ENCODE data around the gene SLC25A43. TPM values are rescaled to one million over a fixed set of nuclear protein-coding genes. Genes with fewer than 3 reads are reported as not detected.

Gene SLC25A43
- total and polyA plus RNA-seq, 2 of the 4 experiments (the other 2 are of a cell fraction): 12.3 to 12.5 TPM

DNA sequence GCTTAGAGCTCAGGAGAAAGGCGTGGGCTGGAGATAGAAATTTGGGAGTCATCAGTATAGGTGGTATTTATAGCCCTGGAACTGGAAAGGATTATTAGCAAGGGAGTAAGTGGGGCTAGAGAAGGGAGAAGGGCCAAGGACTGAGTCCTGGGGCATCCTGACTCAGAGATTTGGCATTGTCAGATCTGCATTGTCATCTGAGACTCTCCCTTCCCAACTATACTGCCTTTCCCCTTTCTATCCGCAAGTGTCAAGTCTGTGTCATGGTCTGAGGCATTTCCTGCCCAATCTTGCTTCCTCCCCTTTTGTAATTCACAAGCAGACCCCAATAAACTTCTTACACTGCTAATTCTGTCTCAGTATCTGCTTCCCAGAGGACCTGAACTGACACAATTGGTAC lies 24.4 kb upstream of the SLC25A43 start:
- no peaks in the 10 kb centered on the region for H3K79me1 ChIP-seq (ENCODE audit: low read depth in 1 of 2, low read length in 2 of 2)
- no peaks in the 10 kb centered on the region for H3K9me1 ChIP-seq (ENCODE audit: insufficient read depth, low read length)
- 20% methylated on average over 1 of the region's 2 CpGs; no CpG with 5 or more reads in 1 of the 2 experiments for WGBS, 2 experiments (ENCODE audit: extremely low coverage in 2 of 2, insufficient read length in 1 of 2)
- no peak overlapping the region for H3K9ac ChIP-seq (ENCODE audit: low read depth, low read length)
- no peak overlapping the region for H4K91ac ChIP-seq (ENCODE audit: insufficient read depth, low read depth, low read length)
- no peak overlapping the region for H3K4me2 ChIP-seq (ENCODE audit: low read depth, low read length)
- no peaks in the 10 kb centered on the region for H4K20me1 ChIP-seq (ENCODE audit: insufficient read depth, low read length)
- no peak overlapping the region for H3K4me3 ChIP-seq (ENCODE audit: insufficient read depth, low read depth, low read length)
- H3K14ac ChIP-seq (replicated peaks; ENCODE audit: low read depth, low read length): no peak overlapping the region
- no peaks in the 10 kb centered on the region for H3K9me3 ChIP-seq (ENCODE audit: control insufficient read depth, insufficient read depth, low read length)
- CTCF ChIA-PET: interaction anchor here (0.9 kb wide), 1 partner anchor 8 kb away, joined by 6 read pairs; no protein-coding TSS in a partner anchor
- no peaks in the 10 kb centered on the region for H3K36me3 ChIP-seq (ENCODE audit: control insufficient read depth, insufficient read depth, low read length)
- POLR2A ChIA-PET (ENCODE audit: unreplicated experiment): no interaction called here
- DNase-seq (peak; percentile 40), ATAC-seq (ENCODE audit: low read depth) (no peak)
- H3K18ac ChIP-seq (ENCODE audit: low read depth, low read length): no peak overlapping the region
- dilution Hi-C loops (cut with HindIII; ENCODE audit: low sequenced_read_pairs, unreplicated experiment): no loop called here
- H3K4me1 ChIP-seq (ENCODE audit: control insufficient read depth, insufficient read depth, low read length): peaks cover 3% of the 10 kb centered on the region; the same call in 1 of the 2 replicates
- in situ Hi-C loops (cut with MboI; ENCODE audit: low sequenced_read_pairs): no loop called here
- H2BK5ac ChIP-seq (ENCODE audit: low read depth, low read length, poor library complexity, severe bottlenecking): no peak overlapping the region
- no peak overlapping the region for H2AK9ac ChIP-seq (replicated peaks; ENCODE audit: low read depth, low read length, poor library complexity)
- H3K27ac ChIP-seq (ENCODE audit: insufficient read depth, low read length): no peak overlapping the region
- no peak overlapping the region for H3K56ac ChIP-seq (ENCODE audit: extremely low read depth, insufficient read depth, low read length)
- H4K5ac ChIP-seq (ENCODE audit: low read depth, low read length): no peak overlapping the region
- no peak overlapping the region for H2AK5ac ChIP-seq (ENCODE audit: low read depth, low read length)
- BruUV-seq (replicated peaks): no TSS peak
- H3K4ac ChIP-seq (ENCODE audit: low read depth, low read length): no peak overlapping the region
- intact Hi-C loops (cut with micrococcal nuclease): no loop called here
- no peak overlapping the region for H2AFZ ChIP-seq (replicated peaks; ENCODE audit: low read length, poor library complexity)
- no peak overlapping the region for H2BK20ac ChIP-seq (ENCODE audit: low read depth, low read length)
- H4K8ac ChIP-seq (ENCODE audit: low read depth in 2 of 2, low read length in 2 of 2): no peak overlapping the region
- H3K27me3 ChIP-seq (ENCODE audit: control insufficient read depth, insufficient read depth, low read length): no peaks in the 10 kb centered on the region
- no peak overlapping the region for H2BK120ac ChIP-seq (ENCODE audit: low read depth, low read length)
- TF ChIP-seq NFE2L2 (IDR thresholded peaks at IDR 0.05; ENCODE audit: low read depth, low read length) (no peak; the same call in 1 of the 2 replicates), RFX5 (IDR thresholded peaks at IDR 0.05; ENCODE audit: low read depth, low read length) (no peak), RCOR1 (IDR thresholded peaks at IDR 0.05; ENCODE audit: insufficient replicate concordance, low read length) (no peak), MAZ (IDR thresholded peaks at IDR 0.05; ENCODE audit: borderline replicate concordance, low read depth, low read length) (no peak), RAD21 (IDR thresholded peaks at IDR 0.05; ENCODE audit: low read length) (no peak), POLR2A (IDR thresholded peaks at IDR 0.05; ENCODE audit: low read depth, low read length) (no peak), MAFK (IDR thresholded peaks at IDR 0.05; ENCODE audit: low read depth, low read length) (no peak), CHD1 (IDR thresholded peaks at IDR 0.05; ENCODE audit: low read depth, low read length) (no peak), BHLHE40 (IDR thresholded peaks at IDR 0.05; ENCODE audit: low read depth, low read length) (no peak), FOS (IDR thresholded peaks at IDR 0.05; ENCODE audit: low read depth, low read length) (no peak), SMC3 (IDR thresholded peaks at IDR 0.05; ENCODE audit: low read depth, low read length) (no peak)
- TF ChIP-seq, protein P1, sequence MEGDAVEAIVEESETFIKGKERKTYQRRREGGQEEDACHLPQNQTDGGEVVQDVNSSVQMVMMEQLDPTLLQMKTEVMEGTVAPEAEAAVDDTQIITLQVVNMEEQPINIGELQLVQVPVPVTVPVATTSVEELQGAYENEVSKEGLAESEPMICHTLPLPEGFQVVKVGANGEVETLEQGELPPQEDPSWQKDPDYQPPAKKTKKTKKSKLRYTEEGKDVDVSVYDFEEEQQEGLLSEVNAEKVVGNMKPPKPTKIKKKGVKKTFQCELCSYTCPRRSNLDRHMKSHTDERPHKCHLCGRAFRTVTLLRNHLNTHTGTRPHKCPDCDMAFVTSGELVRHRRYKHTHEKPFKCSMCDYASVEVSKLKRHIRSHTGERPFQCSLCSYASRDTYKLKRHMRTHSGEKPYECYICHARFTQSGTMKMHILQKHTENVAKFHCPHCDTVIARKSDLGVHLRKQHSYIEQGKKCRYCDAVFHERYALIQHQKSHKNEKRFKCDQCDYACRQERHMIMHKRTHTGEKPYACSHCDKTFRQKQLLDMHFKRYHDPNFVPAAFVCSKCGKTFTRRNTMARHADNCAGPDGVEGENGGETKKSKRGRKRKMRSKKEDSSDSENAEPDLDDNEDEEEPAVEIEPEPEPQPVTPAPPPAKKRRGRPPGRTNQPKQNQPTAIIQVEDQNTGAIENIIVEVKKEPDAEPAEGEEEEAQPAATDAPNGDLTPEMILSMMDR (conservative IDR thresholded peaks at IDR 0.05; ENCODE audit: low read depth, low read length): no peak
- TF ChIP-seq, protein P2, sequence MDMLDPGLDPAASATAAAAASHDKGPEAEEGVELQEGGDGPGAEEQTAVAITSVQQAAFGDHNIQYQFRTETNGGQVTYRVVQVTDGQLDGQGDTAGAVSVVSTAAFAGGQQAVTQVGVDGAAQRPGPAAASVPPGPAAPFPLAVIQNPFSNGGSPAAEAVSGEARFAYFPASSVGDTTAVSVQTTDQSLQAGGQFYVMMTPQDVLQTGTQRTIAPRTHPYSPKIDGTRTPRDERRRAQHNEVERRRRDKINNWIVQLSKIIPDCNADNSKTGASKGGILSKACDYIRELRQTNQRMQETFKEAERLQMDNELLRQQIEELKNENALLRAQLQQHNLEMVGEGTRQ (IDR thresholded peaks at IDR 0.05; ENCODE audit: low read depth, low read length): no peak
- TF ChIP-seq, protein P3, sequence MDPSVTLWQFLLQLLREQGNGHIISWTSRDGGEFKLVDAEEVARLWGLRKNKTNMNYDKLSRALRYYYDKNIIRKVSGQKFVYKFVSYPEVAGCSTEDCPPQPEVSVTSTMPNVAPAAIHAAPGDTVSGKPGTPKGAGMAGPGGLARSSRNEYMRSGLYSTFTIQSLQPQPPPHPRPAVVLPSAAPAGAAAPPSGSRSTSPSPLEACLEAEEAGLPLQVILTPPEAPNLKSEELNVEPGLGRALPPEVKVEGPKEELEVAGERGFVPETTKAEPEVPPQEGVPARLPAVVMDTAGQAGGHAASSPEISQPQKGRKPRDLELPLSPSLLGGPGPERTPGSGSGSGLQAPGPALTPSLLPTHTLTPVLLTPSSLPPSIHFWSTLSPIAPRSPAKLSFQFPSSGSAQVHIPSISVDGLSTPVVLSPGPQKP (IDR thresholded peaks at IDR 0.05; ENCODE audit: borderline replicate concordance, low read depth, low read length): no peak
- no peak overlapping the region for H3K23ac ChIP-seq (ENCODE audit: low read depth, low read length)
- no peak overlapping the region for H2BK15ac ChIP-seq (ENCODE audit: low read depth, low read length)
